Liver (tissue), 9 donors: ENCODE data around the gene SPAG9. TPM values are rescaled to one million over a fixed set of nuclear protein-coding genes. Genes with fewer than 3 reads are reported as not detected.

Experiments used
- DNase-seq: peaks from one replicate; pipeline ENCODE4 v3.0.0-alpha.2; 2017; ENCODE audit warnings: low spot score
- H3K27ac ChIP-seq, 2 donors: one replicate each; pipeline ENCODE4 v1.7.0; 2013; ENCODE audit warnings: inconsistent platforms in 2 of 2, low read length in 2 of 2, control low read depth in 1 of 2, low read depth in 1 of 2, mild to moderate bottlenecking in 1 of 2
- H3K27me3 ChIP-seq, 4 donors: one replicate each; pipeline versions ENCODE4 v1.6.1 to v1.7.0; 2013; ENCODE audit warnings: low read length in 3 of 4, inconsistent platforms in 1 of 4, mild to moderate bottlenecking in 1 of 4, moderate library complexity in 1 of 4; ENCODE audit not compliant: control insufficient read depth in 4 of 4, insufficient read depth in 4 of 4
- H3K36me3 ChIP-seq, 4 donors: one replicate each; pipeline versions ENCODE4 v1.6.1 to v1.7.0; 2013; ENCODE audit warnings: low read length in 3 of 4, mild to moderate bottlenecking in 3 of 4, low read depth in 1 of 4, moderate library complexity in 1 of 4; ENCODE audit not compliant: control insufficient read depth in 4 of 4, insufficient read depth in 3 of 4
- H3K4me1 ChIP-seq, 4 donors: one replicate each; pipeline versions ENCODE4 v1.6.1 to v1.7.0; 2013; ENCODE audit warnings: low read length in 3 of 4, mild to moderate bottlenecking in 3 of 4, moderate library complexity in 1 of 4; ENCODE audit not compliant: control insufficient read depth in 4 of 4, insufficient read depth in 4 of 4
- H3K4me3 ChIP-seq, 3 donors: one replicate each; pipeline versions ENCODE4 v1.6.1 to v1.7.0; 2013; ENCODE audit warnings: low read length in 3 of 3, control low read depth in 1 of 3, low read depth in 1 of 3, mild to moderate bottlenecking in 1 of 3
- H3K9ac ChIP-seq, 2 donors: one replicate each; pipeline ENCODE4 v1.7.0; 2013; ENCODE audit warnings: low read length in 2 of 2, mild to moderate bottlenecking in 2 of 2, moderate library complexity in 2 of 2, control low read depth in 1 of 2, low read depth in 1 of 2
- H3K9me3 ChIP-seq, 4 donors: one replicate each; pipeline versions ENCODE4 v1.6.1 to v1.7.0; 2013; ENCODE audit warnings: low read length in 3 of 4; ENCODE audit not compliant: control insufficient read depth in 4 of 4
- EGR1 ChIP-seq, 2 donors: IDR thresholded peaks; 2 replicates each; pipeline ENCODE4 v1.6.1; 2016 to 2018; ENCODE audit warnings: antibody characterized with exemption in 2 of 2, low read depth in 2 of 2
- FOXA1 ChIP-seq: IDR thresholded peaks from 2 replicates; pipeline ENCODE4 v1.6.1; 2016; ENCODE audit warnings: antibody characterized with exemption
- FOXA2 ChIP-seq: IDR thresholded peaks from 2 replicates; pipeline ENCODE4 v1.6.1; 2016; ENCODE audit warnings: antibody characterized with exemption
- GABPA ChIP-seq, 2 donors: IDR thresholded peaks in 1 of 2; conservative IDR thresholded peaks in 1 of 2; 2 replicates each; pipeline ENCODE4 v1.6.1; 2016; ENCODE audit warnings: antibody characterized with exemption in 2 of 2, mild to moderate bottlenecking in 1 of 2, moderate library complexity in 1 of 2
- HNF4A ChIP-seq, 2 donors: conservative IDR thresholded peaks; 2 replicates each; pipeline ENCODE4 v1.6.1; 2016; ENCODE audit warnings: antibody characterized with exemption in 2 of 2, mild to moderate bottlenecking in 2 of 2
- HNF4G ChIP-seq: IDR thresholded peaks from 2 replicates; pipeline ENCODE4 v1.6.1; 2016; ENCODE audit warnings: antibody characterized with exemption
- JUND ChIP-seq, 2 donors: IDR thresholded peaks; 2 replicates each; pipeline ENCODE4 v1.6.1; 2016; ENCODE audit warnings: antibody characterized with exemption in 2 of 2
- MAX ChIP-seq: IDR thresholded peaks from 2 replicates; pipeline ENCODE4 v1.6.1; 2016; ENCODE audit warnings: antibody characterized with exemption
- RAD21 ChIP-seq, 2 donors: IDR thresholded peaks; 2 replicates each; pipeline ENCODE4 v1.6.1; 2016; ENCODE audit warnings: antibody characterized with exemption in 2 of 2, mild to moderate bottlenecking in 2 of 2
- REST ChIP-seq: IDR thresholded peaks from 2 replicates; pipeline ENCODE4 v1.6.1; 2016; ENCODE audit warnings: antibody characterized with exemption, mild to moderate bottlenecking
- TAF1 ChIP-seq: conservative IDR thresholded peaks from 2 replicates; pipeline ENCODE4 v1.6.1; 2016; ENCODE audit warnings: antibody characterized with exemption, mild to moderate bottlenecking
- YY1 ChIP-seq: IDR thresholded peaks from 2 replicates; pipeline ENCODE4 v1.6.1; 2016; ENCODE audit warnings: antibody characterized with exemption, mild to moderate bottlenecking
- ZBTB33 ChIP-seq: IDR thresholded peaks from 2 replicates; pipeline ENCODE4 v1.6.1; 2016; ENCODE audit warnings: antibody characterized with exemption
- WGBS: extraction: QIAGEN DNeasy Blood & Tissue Kit; methylation state at CpG from one replicate; pipeline ENCODE4 v1.1.7; 2013; 5-methylcytosine and 5-hydroxymethylcytosine counted together
- polyA plus RNA-seq, 2 donors: library from polyadenylated mRNA; stranded (reverse) in 1 of 2; unstranded in 1 of 2; fragments of 200-250 nt in 1 of 2; fragments of >200 nt in 1 of 2; fragmentation: Nextera tagmentation in 1 of 2; extraction: Ambion mirVana in 1 of 2; gene quantifications; one replicate each; pipeline versions ENCODE4 v1.2.1 to v1.2.3, GENCODE V29; 2013 to 2015
- total RNA-seq, 2 donors: library from RNA; depleted of rRNA; stranded (reverse); fragments of >200 nt; gene quantifications; one replicate each; pipeline ENCODE4 v1.2.3, GENCODE V29; 2014
- TF ChIP-seq, protein P1 (sequence below): fragments of 150-350 bp; IDR thresholded peaks from 2 replicates; pipeline ENCODE4 v1.5.1; 2017; ENCODE audit warnings: improper control_type of control experiment, low read depth, low read length; ENCODE audit not compliant: missing input control
- TF ChIP-seq, protein P2 (sequence below): IDR thresholded peaks from 2 replicates; pipeline ENCODE4 v1.6.1; 2016; ENCODE audit warnings: antibody characterized with exemption
- donor health status: healthy.
- donor health status: healthy.
- donor health status: healthy.
- donor health status: healthy.
- donor health status: healthy.

Gene SPAG9
- total and polyA plus RNA-seq, 4 donors: 12.0 to 94.0 (median 18.4) TPM

- Histone ChIP-seq H3K4me1 (no peaks in the 10 kb centered on the region), H3K27me3 (no peaks in the 10 kb centered on the region), H3K4me3 (no peak overlapping the region), H3K9ac (no peak overlapping the region), H3K27ac (no peak overlapping the region), H3K9me3 (no peaks in the 10 kb centered on the region), H3K36me3 (peaks cover 3 to 32% (median 18%) of the 10 kb centered on the region in 4 donors)
- WGBS: 97% methylated on average over 6 of the region's 6 CpGs
- no peak for TF ChIP-seq HNF4A (conservative IDR thresholded peaks at IDR 0.05)
- TF ChIP-seq FOXA1: no peak
- TF ChIP-seq, protein P1, sequence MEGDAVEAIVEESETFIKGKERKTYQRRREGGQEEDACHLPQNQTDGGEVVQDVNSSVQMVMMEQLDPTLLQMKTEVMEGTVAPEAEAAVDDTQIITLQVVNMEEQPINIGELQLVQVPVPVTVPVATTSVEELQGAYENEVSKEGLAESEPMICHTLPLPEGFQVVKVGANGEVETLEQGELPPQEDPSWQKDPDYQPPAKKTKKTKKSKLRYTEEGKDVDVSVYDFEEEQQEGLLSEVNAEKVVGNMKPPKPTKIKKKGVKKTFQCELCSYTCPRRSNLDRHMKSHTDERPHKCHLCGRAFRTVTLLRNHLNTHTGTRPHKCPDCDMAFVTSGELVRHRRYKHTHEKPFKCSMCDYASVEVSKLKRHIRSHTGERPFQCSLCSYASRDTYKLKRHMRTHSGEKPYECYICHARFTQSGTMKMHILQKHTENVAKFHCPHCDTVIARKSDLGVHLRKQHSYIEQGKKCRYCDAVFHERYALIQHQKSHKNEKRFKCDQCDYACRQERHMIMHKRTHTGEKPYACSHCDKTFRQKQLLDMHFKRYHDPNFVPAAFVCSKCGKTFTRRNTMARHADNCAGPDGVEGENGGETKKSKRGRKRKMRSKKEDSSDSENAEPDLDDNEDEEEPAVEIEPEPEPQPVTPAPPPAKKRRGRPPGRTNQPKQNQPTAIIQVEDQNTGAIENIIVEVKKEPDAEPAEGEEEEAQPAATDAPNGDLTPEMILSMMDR: no peak
- TF ChIP-seq JUND (IDR thresholded peaks at IDR 0.05): no peak
- no peak for TF ChIP-seq FOXA2
- no peak for TF ChIP-seq TAF1
- DNase-seq: no peak
These were observed 102.1 kb downstream of the SPAG9 start for GRCh38 chr17:51018541-51018940.

DNA sequence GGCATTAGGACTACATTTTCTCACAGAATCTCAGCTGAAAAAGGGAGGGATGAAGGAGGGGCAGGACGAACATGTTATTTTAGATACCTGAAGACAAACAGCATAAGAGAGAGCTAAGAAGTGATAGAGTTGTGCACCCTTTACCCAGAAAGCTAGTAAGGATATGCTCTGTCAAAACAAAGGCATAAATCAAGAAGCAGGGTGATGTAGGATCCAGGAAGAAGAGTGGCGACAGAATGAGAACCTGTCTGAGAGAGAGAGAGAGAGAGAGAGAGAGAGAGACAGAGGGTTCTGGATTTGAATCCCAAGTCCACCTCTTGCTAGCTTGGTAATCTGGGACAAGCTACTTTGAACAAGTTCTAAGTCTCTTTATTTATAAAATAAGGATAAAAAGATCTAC lies 103.4 kb downstream of the SPAG9 start:
- no peak overlapping the region for H3K4me3 ChIP-seq
- H3K27ac ChIP-seq: no peak overlapping the region
- 88% methylated on average over 2 of the region's 2 CpGs for WGBS
- H3K9ac ChIP-seq: no peak overlapping the region
- no peak for DNase-seq
- H3K36me3 ChIP-seq: peaks cover 3 to 38% (median 21%) of the 10 kb centered on the region in 4 donors
- TF ChIP-seq JUND (IDR thresholded peaks at IDR 0.05) (no peak), GABPA (IDR thresholded peaks at IDR 0.05 in 1 of 2, conservative IDR thresholded peaks at IDR 0.05 in 1 of 2) (no peak), EGR1 (IDR thresholded peaks at IDR 0.05; ENCODE audit: low read depth in 2 of 2) (no peak), YY1 (no peak), HNF4G (no peak), RAD21 (IDR thresholded peaks at IDR 0.05) (no peak), ZBTB33 (no peak), MAX (no peak), FOXA2 (no peak), HNF4A (conservative IDR thresholded peaks at IDR 0.05) (no peak), REST (no peak), FOXA1 (no peak)
- TF ChIP-seq, protein P2, sequence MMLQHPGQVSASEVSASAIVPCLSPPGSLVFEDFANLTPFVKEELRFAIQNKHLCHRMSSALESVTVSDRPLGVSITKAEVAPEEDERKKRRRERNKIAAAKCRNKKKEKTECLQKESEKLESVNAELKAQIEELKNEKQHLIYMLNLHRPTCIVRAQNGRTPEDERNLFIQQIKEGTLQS: no peak
- H3K4me1 ChIP-seq: no peaks in the 10 kb centered on the region
- no peaks in the 10 kb centered on the region for H3K9me3 ChIP-seq
- no peaks in the 10 kb centered on the region for H3K27me3 ChIP-seq
